HG03280 (cell line): Measurements from ENCODE around the gene SORCS2.

Experiments used
- ATAC-seq: cut with Tn5 transposase; IDR thresholded peaks from one replicate; pipeline ENCODE4 v1.9.1; 2021; ENCODE audit warnings: mild to moderate bottlenecking, moderate library complexity; ENCODE audit not compliant: unreplicated experiment

Gene SORCS2

DNA sequence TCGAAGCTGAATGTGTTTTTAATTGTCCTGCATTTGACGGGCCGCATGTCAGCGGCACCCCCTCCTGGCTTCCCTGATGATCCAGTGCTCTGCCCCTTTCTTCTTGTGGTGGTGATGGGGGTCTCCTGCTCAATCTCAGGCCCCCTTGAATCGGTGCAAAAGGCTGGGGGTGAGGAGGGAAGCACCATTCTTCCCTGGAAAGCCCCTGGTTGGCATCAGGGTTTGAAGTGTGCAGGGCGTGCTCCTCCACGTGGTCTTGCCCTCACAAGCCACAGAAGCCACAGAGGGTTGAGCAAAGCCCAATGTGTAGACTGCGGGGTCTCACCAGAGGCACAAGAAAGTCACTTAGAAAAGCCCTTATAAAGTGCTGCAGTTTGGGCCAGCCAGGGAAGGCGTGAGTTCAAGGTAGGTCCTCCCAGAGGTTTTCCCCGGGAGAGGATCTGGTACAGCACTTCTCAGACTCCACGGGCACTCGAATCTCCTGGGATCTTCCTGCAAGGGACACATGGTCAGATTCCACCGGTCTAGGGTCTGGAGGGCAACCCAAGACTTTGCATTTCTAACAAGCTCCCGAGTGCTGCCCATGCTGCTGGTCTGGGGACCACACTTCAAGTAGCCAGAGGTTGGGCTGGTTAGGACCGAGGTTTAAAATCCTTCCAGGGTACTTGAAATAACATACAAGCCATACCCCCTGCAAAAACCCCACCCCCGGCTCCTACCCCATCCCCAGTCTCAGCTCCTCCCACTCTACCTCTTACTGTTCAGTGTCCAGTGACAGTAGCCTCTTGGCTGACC is 207.3 kb downstream of the SORCS2 start:
- no peak for ATAC-seq

DNA sequence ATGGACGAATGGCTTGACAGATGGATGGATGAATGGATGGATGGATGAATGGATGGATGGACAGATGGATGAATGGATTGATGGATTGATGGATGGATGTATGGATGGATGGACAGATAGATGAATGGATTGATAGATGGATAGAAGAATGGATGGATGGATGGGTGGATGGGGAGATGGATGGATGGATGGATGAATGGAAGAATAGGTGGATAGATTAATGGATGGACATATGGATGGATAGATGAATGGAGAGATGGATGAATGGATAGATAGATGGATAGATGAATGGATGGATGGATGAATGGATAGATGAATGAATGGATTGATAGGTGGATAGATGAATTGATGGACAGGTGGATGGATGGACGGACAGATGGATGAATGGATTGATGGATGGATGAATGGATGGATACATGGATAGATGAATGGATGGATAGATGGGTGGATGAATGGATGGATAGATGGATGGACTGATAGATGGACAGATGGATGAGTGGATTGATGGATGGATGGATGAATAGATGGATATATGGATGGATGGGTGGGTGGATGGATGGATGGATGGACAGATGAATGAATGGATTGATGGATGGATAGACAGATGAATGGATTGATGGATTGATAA is 208.4 kb downstream of the SORCS2 start:
- ATAC-seq = no peak

DNA sequence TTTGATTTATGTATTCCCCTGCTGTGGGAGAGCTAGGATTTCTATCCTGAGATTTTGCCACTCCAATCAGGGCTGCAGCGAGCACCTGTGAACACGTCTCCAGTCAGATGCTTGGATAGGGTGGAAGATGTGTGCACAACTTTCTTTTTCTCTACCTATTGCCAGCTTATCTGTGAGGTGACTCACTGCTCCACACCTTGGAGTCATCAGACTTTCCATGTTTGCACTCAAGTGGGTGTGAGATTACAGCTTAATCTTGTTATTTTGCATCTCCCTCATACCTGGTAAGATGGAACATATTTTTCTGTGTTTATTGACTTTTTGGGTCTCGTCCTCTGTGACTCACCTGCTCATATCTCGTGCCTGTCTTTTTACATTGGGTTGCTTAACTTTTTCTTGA is 210.2 kb downstream of the SORCS2 start:
- ATAC-seq = no peak

DNA sequence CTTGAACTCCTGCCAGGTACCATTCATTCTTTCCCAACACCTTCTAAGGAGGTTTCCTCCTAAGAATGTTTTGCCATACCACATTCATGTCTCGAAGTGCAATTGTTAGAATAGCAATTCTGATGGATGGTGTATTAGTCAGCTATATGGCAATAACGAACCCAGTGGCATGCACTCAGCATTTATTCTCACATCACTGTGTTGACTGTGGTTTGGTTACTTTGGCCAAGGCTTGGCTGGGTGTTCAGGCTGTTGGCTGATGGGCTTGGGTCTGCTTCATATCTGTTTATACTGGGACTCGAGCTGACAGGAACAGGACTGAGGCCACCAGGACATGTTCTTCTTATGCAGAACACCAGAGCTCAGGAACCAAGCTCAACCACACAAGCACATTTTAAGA is 210.7 kb downstream of the SORCS2 start:
- ATAC-seq = no peak

- ATAC-seq = no peak
These were observed 215.8 kb downstream of the SORCS2 start for GRCh38 chr4:7408166-7408565.

DNA sequence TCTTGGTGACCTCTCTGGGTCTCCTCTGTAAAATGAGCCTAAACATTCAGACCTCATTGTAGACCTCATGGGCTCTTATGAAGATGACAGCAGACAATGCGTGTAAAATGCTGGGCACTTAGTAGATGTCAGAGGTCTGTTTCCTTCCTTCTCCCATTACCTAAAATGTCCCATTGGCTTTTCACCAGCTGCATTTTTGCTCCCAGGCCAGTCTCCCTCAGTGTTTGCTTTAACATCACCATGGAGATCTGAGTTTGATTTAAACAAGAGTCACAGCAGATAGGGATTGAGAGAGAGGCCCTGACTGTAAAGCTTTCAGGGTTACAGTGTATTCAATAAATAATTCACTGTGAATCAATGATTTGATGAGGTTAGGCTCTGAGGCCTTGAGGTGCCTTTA is 218.1 kb downstream of the SORCS2 start:
- no peak for ATAC-seq

DNA sequence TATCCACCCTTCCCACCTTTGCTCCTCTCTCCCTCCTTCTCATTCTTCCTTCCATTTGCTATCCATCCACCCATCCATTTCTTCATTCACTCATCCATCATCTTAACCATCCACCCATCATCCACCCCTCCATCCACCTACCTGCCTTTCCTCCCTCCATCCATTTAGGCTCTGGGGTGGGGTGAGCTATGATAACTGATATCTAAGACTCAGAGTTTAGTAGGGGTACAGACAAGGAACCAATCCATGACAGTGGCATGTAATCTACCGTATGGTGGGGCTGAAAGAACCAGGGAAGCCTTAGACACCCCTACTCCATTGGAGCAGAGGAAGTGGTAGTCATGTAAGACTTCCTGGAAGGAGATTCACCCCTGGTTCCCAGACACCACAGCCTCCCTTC is 219.2 kb downstream of the SORCS2 start:
- ATAC-seq = no peak

DNA sequence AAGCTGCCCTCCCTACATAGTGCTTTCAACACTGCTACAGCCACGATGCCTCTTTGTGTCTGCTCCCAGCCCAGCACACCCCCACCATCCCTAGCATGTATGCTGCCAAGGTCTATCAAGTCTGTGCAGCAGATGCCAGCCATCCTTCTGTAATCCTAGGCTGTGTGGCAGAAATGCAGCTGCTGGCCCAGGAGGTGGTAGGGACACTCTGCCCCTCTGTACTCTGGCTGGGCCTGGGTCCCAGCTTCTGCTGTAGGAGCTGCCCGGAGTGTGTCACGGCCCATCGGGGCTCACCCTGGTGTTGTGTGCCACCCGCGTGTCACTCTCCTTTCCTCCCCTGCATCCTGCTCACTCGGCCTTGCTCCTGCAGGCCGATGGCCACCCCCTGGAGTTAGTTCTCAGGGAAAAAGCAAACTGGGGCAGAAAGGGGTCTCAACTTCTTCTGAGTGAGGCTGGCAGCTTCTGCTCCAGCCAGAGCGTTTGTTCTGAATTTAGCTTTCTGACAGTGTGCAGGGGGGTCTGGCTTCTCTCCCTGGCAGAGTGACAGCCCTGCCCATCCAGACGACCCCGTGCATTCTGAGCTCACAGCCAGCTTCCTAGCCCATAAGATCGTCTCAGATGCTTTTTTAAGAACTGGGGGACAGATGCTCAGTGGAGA is 219.7 kb downstream of the SORCS2 start:
- ATAC-seq = no peak

- no peak for ATAC-seq
These were observed 220.2 kb downstream of the SORCS2 start for GRCh38 chr4:7412554-7412912.

GRCh38 chr4:7414046-7414445 is 221.7 kb downstream of the SORCS2 start:
- no peak for ATAC-seq

GRCh38 chr4:7414736-7415510 is 222.6 kb downstream of the SORCS2 start:
- no peak for ATAC-seq

GRCh38 chr4:7415927-7416686 is 223.8 kb downstream of the SORCS2 start:
- no peak for ATAC-seq

GRCh38 chr4:7416745-7417432 is 224.6 kb downstream of the SORCS2 start:
- no peak for ATAC-seq

DNA sequence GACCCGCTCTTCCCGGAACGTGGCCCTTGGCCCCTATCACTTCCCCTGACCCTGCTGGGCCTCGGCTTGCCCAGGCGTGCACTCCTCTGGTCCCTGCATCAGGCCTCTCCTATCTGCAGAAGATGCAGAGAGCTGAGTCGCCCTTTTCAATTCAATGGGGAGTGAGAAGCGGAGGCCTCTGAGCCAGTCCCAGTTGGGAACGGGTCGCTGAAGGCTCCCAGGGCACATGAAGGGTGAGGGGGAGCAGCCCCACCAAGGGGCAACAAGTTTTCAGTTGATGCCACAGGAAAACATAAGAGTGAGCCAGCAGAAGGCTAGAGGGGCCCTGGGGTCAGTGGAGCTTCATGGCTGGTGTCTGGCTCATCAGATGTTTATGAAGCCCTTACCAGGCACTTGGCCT is 225.3 kb downstream of the SORCS2 start:
- ATAC-seq = no peak

GRCh38 chr4:7418131-7418943 is 226.0 kb downstream of the SORCS2 start:
- ATAC-seq = no peak

- no peak for ATAC-seq
These were observed 227.8 kb downstream of the SORCS2 start for GRCh38 chr4:7419961-7420660.

- ATAC-seq = no peak
These were observed 228.3 kb downstream of the SORCS2 start for GRCh38 chr4:7420661-7421040.

- no peak for ATAC-seq
These were observed 229.2 kb downstream of the SORCS2 start for GRCh38 chr4:7421356-7422150.
